ENCODE results near the gene NFIA. TPM values are rescaled to one million over a fixed set of nuclear protein-coding genes. Genes with fewer than 3 reads are reported as not detected.
A peak's percentile ranks its signal among the peaks of the same experiment; 100 is the strongest.

The NFIA gene
- total and polyA plus RNA-seq, 2 of the 13 experiments (the other 11 are each of a cell fraction or from before 2014, with no cell fraction given), result 14.7 to 28.5 TPM

DNA sequence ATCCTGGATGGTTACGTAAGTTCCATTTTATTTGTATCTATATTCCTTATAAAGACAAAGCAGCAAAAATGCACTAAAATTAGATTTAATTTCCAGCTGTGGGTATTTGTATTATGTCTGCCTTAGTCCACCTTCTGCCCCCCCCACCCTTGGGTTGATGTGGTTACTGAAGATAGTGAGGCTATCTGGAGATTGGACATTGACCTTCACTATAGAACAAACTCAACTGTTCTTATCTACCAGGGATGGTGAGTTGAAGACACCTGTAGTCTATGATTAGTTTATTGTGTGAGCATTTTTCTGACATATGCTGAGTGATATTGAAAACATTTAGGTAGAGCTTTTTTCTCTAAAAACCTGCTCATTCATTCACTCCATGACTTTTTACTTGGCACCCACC is 122.2 kb downstream of the NFIA start:
- DNase-seq (ENCODE audit: low spot score), result no peak
- Histone ChIP-seq H3K4me2 (ENCODE audit: low read depth, low read length) (no peak overlapping the region), H3K27me3 (ENCODE audit: control insufficient read depth in 1 of 2, insufficient read depth in 2 of 2, low read length in 2 of 2) (no peaks in the 10 kb centered on the region), H3K9ac (ENCODE audit: insufficient read depth, low read depth, low read length) (no peak overlapping the region), H2AFZ (ENCODE audit: low read length) (no peak overlapping the region), H3K36me3 (replicated peaks in 1 of 2; ENCODE audit: control insufficient read depth in 1 of 2, insufficient read depth in 2 of 2, low read length in 2 of 2) (no peaks in the 10 kb centered on the region), H3K79me2 (ENCODE audit: insufficient read depth, low read length) (peaks cover 93% of the 10 kb centered on the region), H3K4me1 (ENCODE audit: insufficient read depth, low read length) (peaks cover 24% of the 10 kb centered on the region), H4K20me1 (ENCODE audit: insufficient read depth, low read length) (peaks cover 3% of the 10 kb centered on the region), H3K4me3 (replicated peaks in 1 of 3; ENCODE audit: insufficient read depth in 1 of 3, low read depth in 2 of 3, low read length in 3 of 3) (no peak overlapping the region), H3K27ac (ENCODE audit: extremely low read length, insufficient read depth, low read length) (no peak overlapping the region), H3K9me3 (ENCODE audit: low read length) (no peaks in the 10 kb centered on the region)
- ChIA-PET CTCF (ENCODE audit: low intra/inter-chr PET ratio, low total read pairs) (no interaction called here), POLR2A (no interaction called here)
- in situ Hi-C loops (cut with HindIII; ENCODE audit: extremely low pct_ligation_motif_present, low pct_unique_long_range_greater_than_20kb) (no loop called here), intact Hi-C loops (cut with micrococcal nuclease; ENCODE audit: unreplicated experiment) (no loop called here)
- BruUV-seq (replicated peaks), result no TSS peak
- no peak for TF ChIP-seq KLF13 (CRISPR knock-in tag; IDR thresholded peaks at IDR 0.05)
- TF ChIP-seq ZMAT3 (CRISPR knock-in tag; conservative IDR thresholded peaks at IDR 0.05), result no peak
- TF ChIP-seq, protein P1, sequence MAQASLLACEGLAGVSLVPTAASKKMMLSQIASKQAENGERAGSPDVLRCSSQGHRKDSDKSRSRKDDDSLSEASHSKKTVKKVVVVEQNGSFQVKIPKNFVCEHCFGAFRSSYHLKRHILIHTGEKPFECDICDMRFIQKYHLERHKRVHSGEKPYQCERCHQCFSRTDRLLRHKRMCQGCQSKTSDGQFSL (CRISPR knock-in tag; IDR thresholded peaks at IDR 0.05), result 0 out of 2 replicates have a peak, but pooled peaks have one; percentile 49
- no peak for TF ChIP-seq MEIS1 (CRISPR knock-in tag; IDR thresholded peaks at IDR 0.05; ENCODE audit: borderline replicate concordance)
- no peak for TF ChIP-seq MYC (CRISPR knock-in tag; IDR thresholded peaks at IDR 0.05; ENCODE audit: borderline replicate concordance)
- no peak for TF ChIP-seq KDM4B (CRISPR knock-in tag; IDR thresholded peaks at IDR 0.05)
- no peak for TF ChIP-seq FOXK1 (CRISPR knock-in tag; IDR thresholded peaks at IDR 0.05; ENCODE audit: borderline replicate concordance, low read depth)
- FAIRE-seq, result no peak
- no peak for ATAC-seq
- WGBS (ENCODE audit: low lambda C conversion rate), result 98% methylated on average over 1 of the region's 1 CpG

DNA sequence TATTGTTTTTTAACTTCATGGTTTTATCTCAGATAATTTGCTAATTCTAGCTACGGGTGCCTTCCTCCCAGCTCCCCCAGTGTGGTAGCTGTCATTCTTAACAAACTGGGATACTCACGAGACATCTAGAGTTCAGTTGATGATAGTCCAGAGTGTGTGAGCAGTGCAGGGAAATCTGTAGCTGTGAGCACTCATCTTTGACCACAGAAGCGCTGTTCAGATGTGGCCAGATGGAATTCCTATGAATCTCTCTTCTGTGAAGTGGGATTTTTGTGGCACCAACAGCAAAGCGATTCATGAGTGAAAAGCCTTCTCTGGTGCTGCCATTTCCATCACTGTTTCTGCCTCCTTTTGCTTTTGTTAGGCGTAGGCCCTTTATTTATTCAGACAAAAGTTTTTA is 125.1 kb downstream of the NFIA start:
- Histone ChIP-seq H3K27ac (ENCODE audit: extremely low read length, insufficient read depth, low read length) (no peak overlapping the region), H3K79me2 (ENCODE audit: insufficient read depth, low read length) (peaks cover 94% of the 10 kb centered on the region), H2AFZ (ENCODE audit: low read length) (no peak overlapping the region), H3K27me3 (ENCODE audit: control insufficient read depth in 1 of 2, insufficient read depth in 2 of 2, low read length in 2 of 2) (no peaks in the 10 kb centered on the region), H3K4me3 (replicated peaks in 1 of 3; ENCODE audit: insufficient read depth in 1 of 3, low read depth in 2 of 3, low read length in 3 of 3) (no peak overlapping the region), H4K20me1 (ENCODE audit: insufficient read depth, low read length) (peaks cover 6% of the 10 kb centered on the region), H3K4me1 (ENCODE audit: insufficient read depth, low read length) (peaks cover 28% of the 10 kb centered on the region), H3K9ac (ENCODE audit: insufficient read depth, low read depth, low read length) (no peak overlapping the region), H3K9me3 (ENCODE audit: low read length) (no peaks in the 10 kb centered on the region), H3K4me2 (ENCODE audit: low read depth, low read length) (no peak overlapping the region), H3K36me3 (replicated peaks in 1 of 2; ENCODE audit: control insufficient read depth in 1 of 2, insufficient read depth in 2 of 2, low read length in 2 of 2) (no peaks in the 10 kb centered on the region)
- BruUV-seq (replicated peaks), result no TSS peak
- ATAC-seq (no peak), FAIRE-seq (no peak), DNase-seq (ENCODE audit: low spot score) (no peak)
- intact Hi-C loops (cut with micrococcal nuclease; ENCODE audit: unreplicated experiment), result no loop called here
- POLR2A ChIA-PET, result interaction anchor here (0.9 kb wide), 1 partner anchor 23 kb away, joined by 3 read pairs; no protein-coding TSS in a partner anchor
- TF ChIP-seq ZNF768 (CRISPR knock-in tag; IDR thresholded peaks at IDR 0.05), result no peak
- CTCF ChIA-PET (ENCODE audit: low intra/inter-chr PET ratio, low total read pairs), result no interaction called here
- 85% methylated on average over 5 of the region's 5 CpGs for WGBS (ENCODE audit: low lambda C conversion rate)
- in situ Hi-C loops (cut with HindIII; ENCODE audit: extremely low pct_ligation_motif_present, low pct_unique_long_range_greater_than_20kb), result no loop called here
